GM19351 (cell line): ENCODE measurements around the gene MTHFD1L.
"Not testable (repeated sequence)": the region's sequence is repeated elsewhere in the genome, so short reads cannot be mapped to it uniquely, and the experiment has no call there.

Experiments used
- ATAC-seq: cut with Tn5 transposase; IDR thresholded peaks from one replicate; pipeline ENCODE4 v1.9.1; 2021; ENCODE audit warnings: mild to moderate bottlenecking, moderate library complexity; ENCODE audit not compliant: unreplicated experiment

Gene MTHFD1L

GRCh38 chr6:151087055-151087454, 221.6 kb downstream of the MTHFD1L start:
- ATAC-seq: not testable (repeated sequence)

- no peak for ATAC-seq
These were observed 222.5 kb downstream of the MTHFD1L start for GRCh38 chr6:151087861-151088598.

GRCh38 chr6:151088599-151088935, 223.1 kb downstream of the MTHFD1L start:
- ATAC-seq: no peak

- ATAC-seq: no peak
These were observed 223.5 kb downstream of the MTHFD1L start for GRCh38 chr6:151088963-151089362.

GRCh38 chr6:151089978-151090377, 224.5 kb downstream of the MTHFD1L start:
- no peak for ATAC-seq

GRCh38 chr6:151091571-151091970, 226.1 kb downstream of the MTHFD1L start:
- ATAC-seq: no peak

- no peak for ATAC-seq
These were observed 227.1 kb downstream of the MTHFD1L start for GRCh38 chr6:151092591-151092990.

GRCh38 chr6:151093706-151094105, 228.2 kb downstream of the MTHFD1L start:
- ATAC-seq: no peak

- no peak for ATAC-seq
These were observed 230.2 kb downstream of the MTHFD1L start for GRCh38 chr6:151095538-151096254.

- ATAC-seq: no peak
These were observed 230.7 kb downstream of the MTHFD1L start for GRCh38 chr6:151096255-151096612.

- ATAC-seq: no peak
These were observed 231.4 kb downstream of the MTHFD1L start for GRCh38 chr6:151096691-151097606.

- no peak for ATAC-seq
These were observed 232.7 kb downstream of the MTHFD1L start for GRCh38 chr6:151098166-151098565.

GRCh38 chr6:151100326-151100725, 234.8 kb downstream of the MTHFD1L start:
- no peak for ATAC-seq

GRCh38 chr6:151101161-151101815, 235.8 kb downstream of the MTHFD1L start:
- no peak for ATAC-seq

- no peak for ATAC-seq
These were observed 236.6 kb downstream of the MTHFD1L start for GRCh38 chr6:151101816-151102694.

- ATAC-seq: no peak
These were observed 237.8 kb downstream of the MTHFD1L start for GRCh38 chr6:151103266-151103665.

- ATAC-seq: no peak
These were observed 242.5 kb downstream of the MTHFD1L start for GRCh38 chr6:151107897-151108427.

GRCh38 chr6:151108548-151108947, 243.0 kb downstream of the MTHFD1L start:
- ATAC-seq: no peak

GRCh38 chr6:151109361-151109760, 243.9 kb downstream of the MTHFD1L start:
- ATAC-seq: no peak
